H1 (cell line): ENCODE data around the gene PCSK4. TPM values are rescaled to one million over a fixed set of nuclear protein-coding genes. Genes with fewer than 3 reads are reported as not detected.

Experiments used
- ATF2 ChIP-seq: IDR thresholded peaks from 2 replicates; pipeline ENCODE4 v1.6.1; 2012; ENCODE audit warnings: low read length, inconsistent platforms
- CHD7 ChIP-seq: fragments of 300-600 bp; sonication (generic); IDR thresholded peaks from 2 replicates; pipeline ENCODE4 v1.7.1; 2012; ENCODE audit warnings: low read length, moderate library complexity, mild to moderate bottlenecking, inconsistent platforms; ENCODE audit not compliant: insufficient replicate concordance
- HDAC2 ChIP-seq, 2 experiments: fragments of 300-600 bp in 1 of 2; sonication (generic) in 1 of 2; IDR thresholded peaks; 2 replicates each; pipeline ENCODE4 v1.6.1; 2011 to 2012; ENCODE audit warnings: low read depth in 2 of 2, low read length in 2 of 2, mild to moderate bottlenecking in 2 of 2, moderate library complexity in 2 of 2, borderline replicate concordance in 1 of 2, inconsistent platforms in 1 of 2
- PHF8 ChIP-seq: fragments of 200-600 bp; sonication (generic); conservative IDR thresholded peaks from 2 replicates; pipeline ENCODE4 v1.7.1; 2012; ENCODE audit warnings: low read depth, mild to moderate bottlenecking, inconsistent platforms, low read length, moderate library complexity
- RFX5 ChIP-seq: IDR thresholded peaks from 2 replicates; pipeline ENCODE4 v1.6.1; 2011; ENCODE audit warnings: low read depth, low read length, improper control_type of control experiment, borderline replicate concordance
- SP2 ChIP-seq: IDR thresholded peaks from 2 replicates; pipeline ENCODE4 v1.6.1; 2012; ENCODE audit warnings: mild to moderate bottlenecking, low read length, inconsistent platforms
- SRF ChIP-seq: IDR thresholded peaks from 2 replicates; pipeline ENCODE4 v1.6.1; 2011; ENCODE audit warnings: mild to moderate bottlenecking, low read depth, low read length, moderate library complexity
- polyA plus RNA-seq, 7 experiments: library from polyadenylated mRNA; depleted of rRNA in 3 of 7; stranded (reverse) in 5 of 7; unstranded in 2 of 7; fragments of >200 nt in 5 of 7; fragments of 200-250 nt in 2 of 7; gene quantifications; 1 replicate in 5 of 7; 2 replicates in 1 of 7; 4 replicates in 1 of 7; pipeline versions ENCODE4 v1.2.1 to v1.2.3, GENCODE V29; 2011 to 2013; ENCODE audit warnings: missing spikeins in 2 of 7, mixed read lengths in 2 of 7
- total RNA-seq: library from RNA; stranded (reverse); fragmentation: NEBNext Ultra II Directional; extraction: Animal tissue kit (Norgen Biotek cat#: 25700); gene quantifications from 2 replicates; pipeline ENCODE4 v1.2.1, GENCODE V29; 2021

PCSK4 gene
- total and polyA plus RNA-seq, 2 of the 8 experiments (the other 6 are each of a cell fraction or from before 2014, with no cell fraction given) = 9.8 to 10.7 TPM

GRCh38 chr19:1490311-1491113 lies at the start of gene PCSK4 (continued):
- TF ChIP-seq CHD7 (no peak), PHF8 (no peak), HDAC2 (IDR thresholded peaks at IDR 0.05; ENCODE audit: borderline replicate concordance in 1 of 2, low read depth in 2 of 2, low read length in 2 of 2) (peak in 1 of 2 experiments; percentile 51; a peak in 1 of 4 replicates), SP2 (peak; percentile 10; the same call in 1 of the 2 replicates), ATF2 (0 out of 2 replicates have a peak, but pooled peaks have one; percentile 41), RFX5 (no peak), SRF (no peak)
